A549 (cell line): ENCODE results near the gene GHRHR. TPM values are rescaled to one million over a fixed set of nuclear protein-coding genes. Genes with fewer than 3 reads are reported as not detected.

Experiments used
- ATAC-seq, 2 experiments: fragments of 200-7000 bp in 1 of 2; fragments of >200 bp in 1 of 2; cut with Nextera tagmentation in 1 of 2; cut with Tn5 transposase in 1 of 2; 3 replicates each; pipeline versions ENCODE4 v1.8.0 to v1.9.1; 2018 to 2020; ENCODE audit warnings: mild to moderate bottlenecking in 1 of 2, moderate library complexity in 1 of 2
- CTCF ChIA-PET: fragments of 300-600 bp; sonication (Branson Sonifier 250); formaldehyde crosslinking; extraction: SDS; loops from one replicate; lab custom pipeline; 2021; ENCODE audit warnings: antibody characterized with exemption, inconsistent platforms; lab: Yijun Ruan, JAX
- POLR2A ChIA-PET: fragments of 350-600 bp; formaldehyde crosslinking; extraction: SDS; loops from one replicate; lab custom pipeline; 2021; ENCODE audit warnings: antibody characterized with exemption, inconsistent platforms; lab: Yijun Ruan, JAX
- DNase-seq, 2 experiments: peaks; one replicate each; pipeline versions ENCODE4 v3.0.0 to v3.0.0-alpha.2; 2011 to 2016; ENCODE audit warnings: low read depth in 1 of 2, low spot score in 1 of 2
- FAIRE-seq: peaks from 2 replicates; lab custom pipeline; 2011; peaks lifted over from hg19 to GRCh38; lab: Jason Lieb, UNC
- H3K27ac ChIP-seq, 2 experiments: fragments of >200 bp; sonication (Bioruptor Twin); formaldehyde crosslinking; 3 replicates each; pipeline ENCODE4 v1.5.1; 2016 to 2017
- H3K4me1 ChIP-seq: fragments of >200 bp; sonication (Bioruptor Twin); formaldehyde crosslinking; 3 replicates; pipeline ENCODE4 v1.6.1; 2016
- H3K4me2 ChIP-seq: fragments of >200 bp; sonication (Bioruptor Twin); formaldehyde crosslinking; 3 replicates; pipeline ENCODE4 v1.6.1; 2016
- H3K4me3 ChIP-seq: fragments of >200 bp; sonication (Bioruptor Twin); formaldehyde crosslinking; 3 replicates; pipeline ENCODE4 v1.5.1; 2016
- H3K9me3 ChIP-seq: fragments of >200 bp; sonication (Bioruptor Twin); formaldehyde crosslinking; 3 replicates; pipeline ENCODE4 v1.6.1; 2016
- E2F6 ChIP-seq: IDR thresholded peaks from 2 replicates; pipeline ENCODE4 v1.6.1; 2012; ENCODE audit warnings: low read depth, borderline replicate concordance
- EHF ChIP-seq: fragments of 250-450 bp; sonication (Bioruptor Pico); IDR thresholded peaks from 2 replicates; pipeline ENCODE4 v1.5.0; 2020; ENCODE audit warnings: mild to moderate bottlenecking
- ESRRA ChIP-seq: fragments of 150-350 bp; IDR thresholded peaks from 2 replicates; pipeline ENCODE4 v1.6.1; 2014; ENCODE audit warnings: mild to moderate bottlenecking, low read length, borderline replicate concordance
- GATA3 ChIP-seq: IDR thresholded peaks from 2 replicates; pipeline ENCODE4 v1.6.1; 2012; ENCODE audit warnings: borderline replicate concordance
- HDAC2 ChIP-seq: fragments of 200-600 bp; sonication (generic); IDR thresholded peaks from 2 replicates; pipeline ENCODE4 v1.6.1; 2016
- HOXA7 ChIP-seq: fragments of 250-450 bp; sonication (Bioruptor Pico); IDR thresholded peaks from 2 replicates; pipeline ENCODE4 v1.5.0; 2020; ENCODE audit warnings: mild to moderate bottlenecking, moderate library complexity
- KDM5A ChIP-seq: fragments of 200-600 bp; sonication (generic); IDR thresholded peaks from 2 replicates; pipeline ENCODE4 v1.6.1; 2016; ENCODE audit warnings: antibody characterized with exemption, mild to moderate bottlenecking
- MYC ChIP-seq: IDR thresholded peaks from 2 replicates; pipeline ENCODE4 v1.6.1; 2012; ENCODE audit warnings: mild to moderate bottlenecking, inconsistent platforms, low read length, improper control_type of control experiment, borderline replicate concordance
- NPAS2 ChIP-seq: fragments of 250-450 bp; sonication (Bioruptor Pico); IDR thresholded peaks from 2 replicates; pipeline ENCODE4 v1.8.0; 2022; ENCODE audit warnings: mild to moderate bottlenecking, moderate library complexity, borderline replicate concordance
- NR3C1 ChIP-seq: fragments of >200 bp; sonication (Bioruptor Twin); formaldehyde crosslinking; IDR thresholded peaks from 3 replicates; pipeline ENCODE4 v1.6.1; 2017
- PBX3 ChIP-seq: IDR thresholded peaks from 2 replicates; pipeline ENCODE4 v1.6.1; 2012
- RAD21 ChIP-seq, 2 experiments: fragments of >200 bp in 1 of 2; sonication (Bioruptor Twin) in 1 of 2; formaldehyde crosslinking in 1 of 2; IDR thresholded peaks in 1 of 2; conservative IDR thresholded peaks in 1 of 2; 2 replicates in 1 of 2; 3 replicates in 1 of 2; pipeline ENCODE4 v1.6.1; 2012 to 2018; ENCODE audit warnings: inconsistent platforms in 1 of 2
- RCOR1 ChIP-seq: fragments of 150-350 bp; IDR thresholded peaks from 2 replicates; pipeline ENCODE4 v1.6.1; 2014; ENCODE audit warnings: antibody characterized with exemption, low read length, low read depth
- SMC3 ChIP-seq: fragments of >200 bp; sonication (Bioruptor Twin); formaldehyde crosslinking; IDR thresholded peaks from 3 replicates; pipeline ENCODE4 v1.6.1; 2018; ENCODE audit warnings: inconsistent platforms
- SREBF2 ChIP-seq: fragments of 450-650 bp; IDR thresholded peaks from 2 replicates; pipeline ENCODE4 v1.6.1; 2014; ENCODE audit warnings: mild to moderate bottlenecking, moderate library complexity
- TFCP2L1 ChIP-seq: fragments of 250-450 bp; sonication (Bioruptor Pico); IDR thresholded peaks from 2 replicates; pipeline ENCODE4 v1.5.0; 2021; ENCODE audit warnings: mild to moderate bottlenecking
- ZC3H11A ChIP-seq: fragments of 450-650 bp; IDR thresholded peaks from 2 replicates; pipeline ENCODE4 v1.6.1; 2014; ENCODE audit warnings: antibody characterized with exemption, mild to moderate bottlenecking
- ZNF302 ChIP-seq: fragments of 250-450 bp; sonication (Bioruptor Pico); IDR thresholded peaks from 2 replicates; pipeline ENCODE4 v1.9.0; 2021; ENCODE audit warnings: inconsistent platforms, mild to moderate bottlenecking, moderate library complexity
- WGBS: methylation state at CpG from one replicate; pipeline ENCODE4 v1.1.6; 2017; ENCODE audit errors: missing lambda C conversion rate; 5-methylcytosine and 5-hydroxymethylcytosine counted together
- polyA plus RNA-seq, 4 experiments: library from polyadenylated mRNA; depleted of rRNA in 3 of 4; stranded (reverse); fragments of >200 nt; fragmentation: RNase III in 1 of 4; extraction: RNeasy Plus Mini Kit Qiagen cat#74134 plus additional on column Dnase treatment in 1 of 4; gene quantifications; 2 replicates in 3 of 4; 3 replicates in 1 of 4; pipeline ENCODE4 v1.2.3, GENCODE V29; 2011 to 2017
- TF ChIP-seq, protein P1 (sequence below): fragments of 450-650 bp; IDR thresholded peaks from 2 replicates; pipeline ENCODE4 v1.6.1; 2014; ENCODE audit warnings: antibody characterized with exemption
- TF ChIP-seq, protein P2 (sequence below): fragments of >200 bp; sonication (Bioruptor Twin); formaldehyde crosslinking; IDR thresholded peaks from 3 replicates; pipeline ENCODE4 v1.5.1; 2016
- TF ChIP-seq, protein P3 (sequence below): fragments of 200-600 bp; sonication (generic); IDR thresholded peaks from 2 replicates; pipeline ENCODE4 v1.6.1; 2016; ENCODE audit warnings: antibody characterized with exemption, mild to moderate bottlenecking, moderate library complexity

Gene GHRHR
- polyA plus RNA-seq, 2 of the 4 experiments (the other 2 are of a cell fraction), result not detected

DNA sequence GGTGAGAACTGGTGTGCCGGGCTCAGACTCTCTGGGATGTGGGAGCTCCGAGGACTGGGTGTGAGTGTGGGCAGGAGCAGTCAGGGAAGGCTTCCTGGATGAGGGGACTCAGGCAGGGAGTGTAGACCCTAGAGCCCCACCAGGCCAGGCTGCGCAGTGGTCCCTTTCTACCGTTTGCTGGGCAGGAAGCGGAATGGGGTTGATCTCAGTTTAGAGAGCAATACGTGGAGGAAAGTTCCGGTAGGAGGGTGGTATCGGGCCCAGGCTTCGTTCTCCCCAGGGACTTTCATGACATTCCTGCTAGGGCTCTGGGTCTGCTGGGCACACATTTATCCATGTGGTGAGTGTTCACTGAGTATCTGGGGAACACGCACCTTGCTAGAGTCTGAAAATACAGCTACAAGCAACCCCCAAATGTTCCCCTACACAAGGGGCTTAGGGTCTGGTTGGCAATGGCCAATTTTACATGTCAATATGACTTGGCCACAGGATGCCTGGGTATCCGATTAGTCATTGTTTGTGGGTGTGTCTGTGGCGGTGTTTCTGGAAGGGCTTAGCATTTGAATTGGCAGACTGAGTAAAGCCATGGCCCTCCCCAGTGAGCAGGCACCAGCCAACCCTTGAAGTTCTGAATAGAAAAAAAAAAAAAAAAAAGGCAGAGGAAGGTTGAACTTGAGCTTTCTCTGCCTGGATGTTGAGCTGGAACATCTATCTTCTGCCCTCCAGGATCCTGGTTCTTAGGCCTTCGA lies 20.8 kb downstream of the GHRHR start:
- FAIRE-seq (no peak), DNase-seq (peak in 1 of 2 experiments; percentile 25), ATAC-seq (peak in 1 of 2 experiments; percentile 8; a peak in 2 of 6 replicates)
- no peak overlapping the region for H3K27ac ChIP-seq
- no peaks in the 10 kb centered on the region for H3K9me3 ChIP-seq
- H3K4me1 ChIP-seq, result peaks cover 11% of the 10 kb centered on the region
- TF ChIP-seq TFCP2L1 (CRISPR knock-in tag) (no peak), NPAS2 (CRISPR knock-in tag) (no peak), EHF (CRISPR knock-in tag) (no peak), ESRRA (no peak), KDM5A (no peak), NR3C1 (no peak)
- no peak overlapping the region for H3K4me3 ChIP-seq
- WGBS, result 81% methylated on average over 13 of the region's 13 CpGs
- CTCF ChIA-PET, result interaction anchor here (0.6 to 8.1 kb wide), 39 partner anchors 9 to 1180 kb away, joined by 3 to 319 read pairs (median 5); no protein-coding TSS in a partner anchor
- peak overlapping the region; percentile 58; the same call in 1 of the 3 replicates for H3K4me2 ChIP-seq
- POLR2A ChIA-PET, result interaction anchor here (0.6 to 0.7 kb wide), 2 partner anchors 136 to 138 kb away, joined by 4 read pairs; no protein-coding TSS in a partner anchor

- H3K4me1 ChIP-seq, result peaks cover 11% of the 10 kb centered on the region
- FAIRE-seq (no peak), ATAC-seq (no peak), DNase-seq (no peak)
- H3K4me3 ChIP-seq, result no peak overlapping the region
- TF ChIP-seq, protein P1, sequence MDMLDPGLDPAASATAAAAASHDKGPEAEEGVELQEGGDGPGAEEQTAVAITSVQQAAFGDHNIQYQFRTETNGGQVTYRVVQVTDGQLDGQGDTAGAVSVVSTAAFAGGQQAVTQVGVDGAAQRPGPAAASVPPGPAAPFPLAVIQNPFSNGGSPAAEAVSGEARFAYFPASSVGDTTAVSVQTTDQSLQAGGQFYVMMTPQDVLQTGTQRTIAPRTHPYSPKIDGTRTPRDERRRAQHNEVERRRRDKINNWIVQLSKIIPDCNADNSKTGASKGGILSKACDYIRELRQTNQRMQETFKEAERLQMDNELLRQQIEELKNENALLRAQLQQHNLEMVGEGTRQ, result no peak
- no peak for TF ChIP-seq ZNF302 (CRISPR knock-in tag)
- TF ChIP-seq PBX3, result no peak
- no peak for TF ChIP-seq SREBF2
- no peak for TF ChIP-seq RCOR1
- TF ChIP-seq E2F6, result no peak
- TF ChIP-seq RAD21 (conservative IDR thresholded peaks at IDR 0.05 in 1 of 2, IDR thresholded peaks at IDR 0.05 in 1 of 2), result no peak
- TF ChIP-seq ZC3H11A, result no peak
- TF ChIP-seq, protein P2, sequence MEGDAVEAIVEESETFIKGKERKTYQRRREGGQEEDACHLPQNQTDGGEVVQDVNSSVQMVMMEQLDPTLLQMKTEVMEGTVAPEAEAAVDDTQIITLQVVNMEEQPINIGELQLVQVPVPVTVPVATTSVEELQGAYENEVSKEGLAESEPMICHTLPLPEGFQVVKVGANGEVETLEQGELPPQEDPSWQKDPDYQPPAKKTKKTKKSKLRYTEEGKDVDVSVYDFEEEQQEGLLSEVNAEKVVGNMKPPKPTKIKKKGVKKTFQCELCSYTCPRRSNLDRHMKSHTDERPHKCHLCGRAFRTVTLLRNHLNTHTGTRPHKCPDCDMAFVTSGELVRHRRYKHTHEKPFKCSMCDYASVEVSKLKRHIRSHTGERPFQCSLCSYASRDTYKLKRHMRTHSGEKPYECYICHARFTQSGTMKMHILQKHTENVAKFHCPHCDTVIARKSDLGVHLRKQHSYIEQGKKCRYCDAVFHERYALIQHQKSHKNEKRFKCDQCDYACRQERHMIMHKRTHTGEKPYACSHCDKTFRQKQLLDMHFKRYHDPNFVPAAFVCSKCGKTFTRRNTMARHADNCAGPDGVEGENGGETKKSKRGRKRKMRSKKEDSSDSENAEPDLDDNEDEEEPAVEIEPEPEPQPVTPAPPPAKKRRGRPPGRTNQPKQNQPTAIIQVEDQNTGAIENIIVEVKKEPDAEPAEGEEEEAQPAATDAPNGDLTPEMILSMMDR, result no peak
- no peak for TF ChIP-seq HOXA7 (CRISPR knock-in tag)
- TF ChIP-seq HDAC2, result no peak
- no peak for TF ChIP-seq SMC3
- no peak for TF ChIP-seq MYC
- TF ChIP-seq GATA3, result no peak
- TF ChIP-seq, protein P3, sequence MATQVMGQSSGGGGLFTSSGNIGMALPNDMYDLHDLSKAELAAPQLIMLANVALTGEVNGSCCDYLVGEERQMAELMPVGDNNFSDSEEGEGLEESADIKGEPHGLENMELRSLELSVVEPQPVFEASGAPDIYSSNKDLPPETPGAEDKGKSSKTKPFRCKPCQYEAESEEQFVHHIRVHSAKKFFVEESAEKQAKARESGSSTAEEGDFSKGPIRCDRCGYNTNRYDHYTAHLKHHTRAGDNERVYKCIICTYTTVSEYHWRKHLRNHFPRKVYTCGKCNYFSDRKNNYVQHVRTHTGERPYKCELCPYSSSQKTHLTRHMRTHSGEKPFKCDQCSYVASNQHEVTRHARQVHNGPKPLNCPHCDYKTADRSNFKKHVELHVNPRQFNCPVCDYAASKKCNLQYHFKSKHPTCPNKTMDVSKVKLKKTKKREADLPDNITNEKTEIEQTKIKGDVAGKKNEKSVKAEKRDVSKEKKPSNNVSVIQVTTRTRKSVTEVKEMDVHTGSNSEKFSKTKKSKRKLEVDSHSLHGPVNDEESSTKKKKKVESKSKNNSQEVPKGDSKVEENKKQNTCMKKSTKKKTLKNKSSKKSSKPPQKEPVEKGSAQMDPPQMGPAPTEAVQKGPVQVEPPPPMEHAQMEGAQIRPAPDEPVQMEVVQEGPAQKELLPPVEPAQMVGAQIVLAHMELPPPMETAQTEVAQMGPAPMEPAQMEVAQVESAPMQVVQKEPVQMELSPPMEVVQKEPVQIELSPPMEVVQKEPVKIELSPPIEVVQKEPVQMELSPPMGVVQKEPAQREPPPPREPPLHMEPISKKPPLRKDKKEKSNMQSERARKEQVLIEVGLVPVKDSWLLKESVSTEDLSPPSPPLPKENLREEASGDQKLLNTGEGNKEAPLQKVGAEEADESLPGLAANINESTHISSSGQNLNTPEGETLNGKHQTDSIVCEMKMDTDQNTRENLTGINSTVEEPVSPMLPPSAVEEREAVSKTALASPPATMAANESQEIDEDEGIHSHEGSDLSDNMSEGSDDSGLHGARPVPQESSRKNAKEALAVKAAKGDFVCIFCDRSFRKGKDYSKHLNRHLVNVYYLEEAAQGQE, result no peak
- no peak overlapping the region for H3K4me2 ChIP-seq
- H3K27ac ChIP-seq, result no peak overlapping the region
- 71% methylated on average over 7 of the region's 7 CpGs for WGBS
- H3K9me3 ChIP-seq, result no peaks in the 10 kb centered on the region
- ChIA-PET POLR2A (no interaction called here), CTCF (interaction anchor here (0.6 to 8.1 kb wide), 10 partner anchors 9 to 648 kb away, joined by 3 to 319 read pairs (median 5); no protein-coding TSS in a partner anchor)
These were observed 22.0 kb downstream of the GHRHR start for GRCh38 chr7:30985756-30986155.
